ENCODE measurements around the gene PLD4.

The PLD4 gene

GRCh38 chr14:104912053-104912452 lies 12.6 kb upstream of the PLD4 start:
- H3K9me2 ChIP-seq (ENCODE audit: low read depth, low read length): no peaks in the 10 kb centered on the region
- no peaks in the 10 kb centered on the region for H3F3A ChIP-seq (ENCODE audit: insufficient read depth, low read length)
- no peaks in the 10 kb centered on the region for H3K4me1 ChIP-seq (ENCODE audit: insufficient read depth, low read length, severe bottlenecking)
- peaks cover 14% of the 10 kb centered on the region for H3K9me3 ChIP-seq (ENCODE audit: low read length)
- H3K27ac ChIP-seq (ENCODE audit: low read depth, low read length, poor library complexity, severe bottlenecking): no peak overlapping the region
- H3K79me2 ChIP-seq (ENCODE audit: insufficient read depth, low read length): no peaks in the 10 kb centered on the region
- no peaks in the 10 kb centered on the region for H4K20me1 ChIP-seq (ENCODE audit: insufficient read depth, low read length)
- TF ChIP-seq EZH2 (IDR thresholded peaks at IDR 0.05; ENCODE audit: borderline replicate concordance, low read length) (no peak), CTCF (IDR thresholded peaks at IDR 0.05; ENCODE audit: low read length) (no peak)
- H3K27me3 ChIP-seq (ENCODE audit: insufficient read depth, low read length): peaks cover 19% of the 10 kb centered on the region; the same call in 1 of the 2 replicates
- H2AFZ ChIP-seq (ENCODE audit: low read length): no peak overlapping the region
- H3K9ac ChIP-seq (ENCODE audit: low read length): no peak overlapping the region
- H3K36me3 ChIP-seq (ENCODE audit: insufficient read depth, low read length): no peaks in the 10 kb centered on the region; the same call in 1 of the 2 replicates
- no peak overlapping the region for H3K4me3 ChIP-seq (ENCODE audit: low read depth, low read length, poor library complexity, severe bottlenecking)
- H3K4me2 ChIP-seq (ENCODE audit: low read length): no peak overlapping the region

GRCh38 chr14:104913435-104913834 lies 11.2 kb upstream of the PLD4 start:
- Histone ChIP-seq H3K36me3 (ENCODE audit: insufficient read depth, low read length) (no peaks in the 10 kb centered on the region; the same call in 1 of the 2 replicates), H3K9me3 (ENCODE audit: low read length) (peaks cover 14% of the 10 kb centered on the region), H4K20me1 (ENCODE audit: insufficient read depth, low read length) (no peaks in the 10 kb centered on the region), H3F3A (ENCODE audit: insufficient read depth, low read length) (no peaks in the 10 kb centered on the region), H3K27ac (ENCODE audit: low read depth, low read length, poor library complexity, severe bottlenecking) (no peak overlapping the region), H3K27me3 (ENCODE audit: insufficient read depth, low read length) (peaks cover 11% of the 10 kb centered on the region; the same call in 1 of the 2 replicates), H3K4me3 (ENCODE audit: low read depth, low read length, poor library complexity, severe bottlenecking) (no peak overlapping the region), H3K9ac (ENCODE audit: low read length) (no peak overlapping the region), H3K4me1 (ENCODE audit: insufficient read depth, low read length, severe bottlenecking) (no peaks in the 10 kb centered on the region), H2AFZ (ENCODE audit: low read length) (no peak overlapping the region), H3K79me2 (ENCODE audit: insufficient read depth, low read length) (no peaks in the 10 kb centered on the region), H3K9me2 (ENCODE audit: low read depth, low read length) (no peaks in the 10 kb centered on the region), H3K4me2 (ENCODE audit: low read length) (no peak overlapping the region)
- TF ChIP-seq CTCF (IDR thresholded peaks at IDR 0.05; ENCODE audit: low read length) (no peak), EZH2 (IDR thresholded peaks at IDR 0.05; ENCODE audit: borderline replicate concordance, low read length) (no peak)

GRCh38 chr14:104917116-104917515 lies 7.6 kb upstream of the PLD4 start:
- H3K9me2 ChIP-seq (ENCODE audit: low read depth, low read length): no peaks in the 10 kb centered on the region
- H3K36me3 ChIP-seq (ENCODE audit: insufficient read depth, low read length): no peaks in the 10 kb centered on the region; the same call in 1 of the 2 replicates
- no peaks in the 10 kb centered on the region for H4K20me1 ChIP-seq (ENCODE audit: insufficient read depth, low read length)
- peaks cover 3% of the 10 kb centered on the region; the same call in 1 of the 2 replicates for H3K9me3 ChIP-seq (ENCODE audit: low read length)
- no peak overlapping the region for H3K9ac ChIP-seq (ENCODE audit: low read length)
- TF ChIP-seq EZH2 (IDR thresholded peaks at IDR 0.05; ENCODE audit: borderline replicate concordance, low read length): no peak
- no peak for TF ChIP-seq CTCF (IDR thresholded peaks at IDR 0.05; ENCODE audit: low read length)
- no peak overlapping the region for H3K4me3 ChIP-seq (ENCODE audit: low read depth, low read length, poor library complexity, severe bottlenecking)
- H3K4me2 ChIP-seq (ENCODE audit: low read length): no peak overlapping the region
- H3F3A ChIP-seq (ENCODE audit: insufficient read depth, low read length): no peaks in the 10 kb centered on the region
- H3K79me2 ChIP-seq (ENCODE audit: insufficient read depth, low read length): no peaks in the 10 kb centered on the region
- H3K4me1 ChIP-seq (ENCODE audit: insufficient read depth, low read length, severe bottlenecking): no peaks in the 10 kb centered on the region
- no peak overlapping the region for H2AFZ ChIP-seq (ENCODE audit: low read length)
- H3K27me3 ChIP-seq (ENCODE audit: insufficient read depth, low read length): peaks cover 4% of the 10 kb centered on the region; the same call in 1 of the 2 replicates
- H3K27ac ChIP-seq (ENCODE audit: low read depth, low read length, poor library complexity, severe bottlenecking): no peak overlapping the region

All from OCI-LY1 (cell line).